Loucy (cell line): Measurements from ENCODE around the gene LAMB4.

ENCODE experiments used
- H2AFZ ChIP-seq: fragments of 200-600 bp; sonication (generic); 2 replicates; pipeline ENCODE4 v1.6.0; 2016; ENCODE audit warnings: antibody characterized with exemption, mild to moderate bottlenecking, low read length, moderate library complexity
- H3F3A ChIP-seq: fragments of 200-600 bp; 2 replicates; pipeline ENCODE4 v1.6.0; 2016; ENCODE audit warnings: antibody characterized with exemption, low read depth, mild to moderate bottlenecking
- H3K27me3 ChIP-seq: fragments of 200-600 bp; sonication (generic); 2 replicates; pipeline ENCODE4 v1.6.1; 2014; ENCODE audit warnings: low read length, mild to moderate bottlenecking; ENCODE audit not compliant: insufficient read depth, poor library complexity, severe bottlenecking
- H3K36me3 ChIP-seq: fragments of 200-600 bp; sonication (generic); 2 replicates; pipeline ENCODE4 v1.6.1; 2016; ENCODE audit warnings: low read length; ENCODE audit not compliant: insufficient read depth
- H3K4me1 ChIP-seq: fragments of 200-600 bp; sonication (generic); 2 replicates; pipeline ENCODE4 v1.5.1; 2014; ENCODE audit warnings: low read length, mild to moderate bottlenecking; ENCODE audit not compliant: insufficient read depth, poor library complexity, severe bottlenecking
- H3K4me2 ChIP-seq: fragments of 200-600 bp; sonication (generic); 2 replicates; pipeline ENCODE4 v1.6.0; 2014; ENCODE audit warnings: antibody characterized with exemption, low read length, low read depth, mild to moderate bottlenecking; ENCODE audit not compliant: poor library complexity, severe bottlenecking
- H3K4me3 ChIP-seq: fragments of 200-600 bp; sonication (generic); 2 replicates; pipeline ENCODE4 v1.5.1; 2014; ENCODE audit warnings: low read length, mild to moderate bottlenecking, mixed read lengths; ENCODE audit not compliant: poor library complexity, severe bottlenecking
- H3K79me2 ChIP-seq: fragments of 200-600 bp; sonication (generic); 2 replicates; pipeline ENCODE4 v1.6.1; 2014; ENCODE audit warnings: low read length; ENCODE audit not compliant: insufficient read depth
- H3K9ac ChIP-seq: fragments of 200-600 bp; sonication (generic); 2 replicates; pipeline ENCODE4 v1.6.0; 2014; ENCODE audit warnings: mild to moderate bottlenecking, low read depth, low read length, moderate library complexity; ENCODE audit not compliant: poor library complexity, severe bottlenecking
- H3K9me2 ChIP-seq: fragments of 200-600 bp; sonication (generic); replicated peaks from 2 replicates; pipeline ENCODE4 v1.6.1; 2016; ENCODE audit warnings: low read depth, low read length, mixed read lengths
- H3K9me3 ChIP-seq: fragments of 200-600 bp; sonication (generic); 2 replicates; pipeline ENCODE4 v1.6.1; 2014; ENCODE audit warnings: mild to moderate bottlenecking, antibody characterized with exemption, low read length, low read depth; ENCODE audit not compliant: insufficient read depth
- H4K20me1 ChIP-seq: fragments of 200-600 bp; sonication (generic); 2 replicates; pipeline ENCODE4 v1.6.0; 2014; ENCODE audit warnings: antibody characterized with exemption, low read length, mild to moderate bottlenecking; ENCODE audit not compliant: insufficient read depth, poor library complexity, severe bottlenecking
- EZH2phosphoT487 ChIP-seq: fragments of 200-600 bp; IDR thresholded peaks from 2 replicates; pipeline ENCODE4 v1.6.1; 2018; ENCODE audit warnings: antibody characterized with exemption, mild to moderate bottlenecking, moderate library complexity, borderline replicate concordance
- TF ChIP-seq, protein P1 (sequence below): fragments of 200-600 bp; sonication (generic); conservative IDR thresholded peaks from 2 replicates; pipeline ENCODE4 v1.5.1; 2014; ENCODE audit warnings: mild to moderate bottlenecking, antibody characterized with exemption, low read length

The LAMB4 gene

GRCh38 chr7:108077709-108078108, 52.5 kb downstream of the LAMB4 start:
- Histone ChIP-seq H3K9ac (no peak overlapping the region), H4K20me1 (no peaks in the 10 kb centered on the region), H3K4me1 (no peaks in the 10 kb centered on the region), H2AFZ (no peak overlapping the region), H3K9me3 (no peaks in the 10 kb centered on the region), H3K9me2 (no peaks in the 10 kb centered on the region), H3K4me3 (no peak overlapping the region), H3K79me2 (no peaks in the 10 kb centered on the region), H3F3A (no peaks in the 10 kb centered on the region), H3K36me3 (no peaks in the 10 kb centered on the region), H3K27me3 (no peaks in the 10 kb centered on the region), H3K4me2 (no peak overlapping the region)
- TF ChIP-seq, protein P1, sequence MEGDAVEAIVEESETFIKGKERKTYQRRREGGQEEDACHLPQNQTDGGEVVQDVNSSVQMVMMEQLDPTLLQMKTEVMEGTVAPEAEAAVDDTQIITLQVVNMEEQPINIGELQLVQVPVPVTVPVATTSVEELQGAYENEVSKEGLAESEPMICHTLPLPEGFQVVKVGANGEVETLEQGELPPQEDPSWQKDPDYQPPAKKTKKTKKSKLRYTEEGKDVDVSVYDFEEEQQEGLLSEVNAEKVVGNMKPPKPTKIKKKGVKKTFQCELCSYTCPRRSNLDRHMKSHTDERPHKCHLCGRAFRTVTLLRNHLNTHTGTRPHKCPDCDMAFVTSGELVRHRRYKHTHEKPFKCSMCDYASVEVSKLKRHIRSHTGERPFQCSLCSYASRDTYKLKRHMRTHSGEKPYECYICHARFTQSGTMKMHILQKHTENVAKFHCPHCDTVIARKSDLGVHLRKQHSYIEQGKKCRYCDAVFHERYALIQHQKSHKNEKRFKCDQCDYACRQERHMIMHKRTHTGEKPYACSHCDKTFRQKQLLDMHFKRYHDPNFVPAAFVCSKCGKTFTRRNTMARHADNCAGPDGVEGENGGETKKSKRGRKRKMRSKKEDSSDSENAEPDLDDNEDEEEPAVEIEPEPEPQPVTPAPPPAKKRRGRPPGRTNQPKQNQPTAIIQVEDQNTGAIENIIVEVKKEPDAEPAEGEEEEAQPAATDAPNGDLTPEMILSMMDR, result no peak
- no peak for TF ChIP-seq EZH2phosphoT487

DNA sequence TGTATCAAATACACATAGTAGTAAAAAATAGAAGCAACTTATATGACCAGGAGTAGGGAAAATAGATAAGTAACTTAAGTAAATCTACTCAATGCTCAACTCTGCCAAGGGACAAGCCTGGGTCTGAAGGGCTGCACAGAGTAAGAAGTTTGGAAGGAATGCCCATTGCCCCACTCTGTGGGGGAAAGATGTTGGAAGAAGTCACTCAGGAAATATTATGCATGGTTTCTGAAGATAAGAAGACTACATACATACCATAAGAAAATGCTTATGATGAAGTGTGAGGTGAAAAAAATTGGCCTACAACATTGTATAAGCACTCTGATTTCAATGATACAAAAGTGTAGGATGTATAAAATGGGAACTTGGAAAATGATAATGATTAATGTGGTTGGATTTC, 54.0 kb downstream of the LAMB4 start:
- H3F3A ChIP-seq, result no peaks in the 10 kb centered on the region
- no peaks in the 10 kb centered on the region for H3K9me2 ChIP-seq
- H3K9me3 ChIP-seq, result no peaks in the 10 kb centered on the region
- no peak overlapping the region for H3K4me3 ChIP-seq
- no peak overlapping the region for H3K9ac ChIP-seq
- H4K20me1 ChIP-seq, result no peaks in the 10 kb centered on the region
- H3K27me3 ChIP-seq, result no peaks in the 10 kb centered on the region
- H2AFZ ChIP-seq, result no peak overlapping the region
- no peaks in the 10 kb centered on the region for H3K79me2 ChIP-seq
- TF ChIP-seq EZH2phosphoT487, result no peak
- no peaks in the 10 kb centered on the region for H3K4me1 ChIP-seq
- no peak overlapping the region for H3K4me2 ChIP-seq
- no peaks in the 10 kb centered on the region for H3K36me3 ChIP-seq

- H3F3A ChIP-seq, result no peaks in the 10 kb centered on the region
- no peaks in the 10 kb centered on the region for H4K20me1 ChIP-seq
- no peaks in the 10 kb centered on the region for H3K9me2 ChIP-seq
- no peak overlapping the region for H3K4me3 ChIP-seq
- H2AFZ ChIP-seq, result no peak overlapping the region
- no peaks in the 10 kb centered on the region for H3K79me2 ChIP-seq
- H3K36me3 ChIP-seq, result no peaks in the 10 kb centered on the region
- H3K9ac ChIP-seq, result no peak overlapping the region
- TF ChIP-seq EZH2phosphoT487, result no peak
- TF ChIP-seq, protein P1, result no peak
- no peaks in the 10 kb centered on the region for H3K27me3 ChIP-seq
- no peak overlapping the region for H3K4me2 ChIP-seq
- H3K4me1 ChIP-seq, result no peaks in the 10 kb centered on the region
- no peaks in the 10 kb centered on the region for H3K9me3 ChIP-seq
Observed at GRCh38 chr7:108073305-108074070, 56.7 kb downstream of the LAMB4 start.

DNA sequence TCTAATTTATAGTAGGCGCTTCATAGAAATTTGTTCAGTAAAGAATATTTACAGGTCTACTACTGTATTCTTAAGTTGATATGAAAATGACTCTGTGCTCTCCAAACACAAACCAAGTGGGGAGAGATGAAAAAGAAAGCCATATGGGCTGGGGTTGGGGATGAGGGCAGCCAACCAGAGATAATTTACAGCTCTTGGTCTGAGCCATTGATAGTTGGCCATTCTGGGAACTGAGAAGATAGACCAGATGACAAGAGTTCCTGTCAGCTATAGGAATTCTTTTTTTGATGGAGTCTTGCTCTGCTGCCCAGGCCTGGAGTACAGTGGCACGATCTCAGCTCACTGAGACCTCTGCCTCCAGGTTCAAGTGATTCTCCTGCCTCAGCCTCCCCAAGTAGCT, 57.4 kb downstream of the LAMB4 start:
- Histone ChIP-seq H3K79me2 (no peaks in the 10 kb centered on the region), H3K27me3 (no peaks in the 10 kb centered on the region), H3K4me1 (no peaks in the 10 kb centered on the region), H2AFZ (no peak overlapping the region), H3K36me3 (no peaks in the 10 kb centered on the region), H3K4me3 (no peak overlapping the region), H3K9me3 (no peaks in the 10 kb centered on the region), H3K4me2 (no peak overlapping the region), H4K20me1 (no peaks in the 10 kb centered on the region), H3F3A (no peaks in the 10 kb centered on the region), H3K9ac (no peak overlapping the region), H3K9me2 (no peaks in the 10 kb centered on the region)
- no peak for TF ChIP-seq EZH2phosphoT487
- TF ChIP-seq, protein P1, result no peak
